Stimulated activated CD8-positive, alpha-beta memory T cell treated with anti-CD3 and anti-CD28 coated beads, Interleukin-15, amount 100 ng/mL, for 1 hour (primary cell): ENCODE data around the gene SNTG2.
"Not testable (repeated sequence)": the region's sequence is repeated elsewhere in the genome, so short reads cannot be mapped to it uniquely, and the experiment has no call there.

Source experiments
- DNase-seq: peaks from one replicate; pipeline ENCODE4 v3.0.0-alpha.2; 2020; ENCODE audit warnings: low read depth

The SNTG2 gene

DNA sequence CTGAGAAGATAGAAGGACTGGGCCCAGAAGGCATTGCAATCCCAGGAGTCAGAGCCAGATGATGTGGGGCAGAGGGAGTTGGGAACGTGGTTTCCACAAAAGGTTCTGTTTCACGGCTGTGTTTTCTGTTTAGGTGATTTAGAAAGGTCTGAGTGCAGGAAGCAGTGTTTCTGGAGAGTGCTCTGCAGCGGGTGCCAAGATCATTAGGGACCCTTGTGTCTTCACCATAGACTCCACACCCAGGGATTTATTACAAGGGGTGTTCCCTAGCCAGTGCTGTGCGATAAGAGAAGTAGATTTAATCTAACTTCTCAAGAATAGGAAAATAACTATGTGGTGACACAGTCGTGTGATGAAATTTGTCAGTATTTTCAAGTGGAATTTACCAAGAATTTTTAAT is 241.5 kb downstream of the SNTG2 start:
- DNase-seq, result no peak

DNA sequence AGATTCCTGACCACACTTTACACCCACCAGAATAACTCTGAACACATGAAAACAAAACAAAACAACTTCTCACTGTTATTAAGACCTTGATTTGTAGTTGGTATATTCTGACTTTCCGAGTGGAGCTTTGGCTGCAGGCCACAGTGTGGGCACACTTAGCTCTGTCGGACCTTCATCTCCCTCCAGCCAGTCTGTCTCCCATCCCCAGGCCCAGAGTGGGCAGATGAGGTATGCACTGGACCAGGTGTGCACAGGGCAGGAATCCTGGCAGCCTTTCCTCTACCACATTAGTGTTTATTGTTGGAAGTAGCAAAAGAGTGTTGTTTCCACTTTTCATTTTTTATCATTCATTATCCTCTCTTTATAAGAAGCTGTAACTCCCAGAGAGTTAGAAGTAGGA is 243.2 kb downstream of the SNTG2 start:
- DNase-seq, result no peak

DNA sequence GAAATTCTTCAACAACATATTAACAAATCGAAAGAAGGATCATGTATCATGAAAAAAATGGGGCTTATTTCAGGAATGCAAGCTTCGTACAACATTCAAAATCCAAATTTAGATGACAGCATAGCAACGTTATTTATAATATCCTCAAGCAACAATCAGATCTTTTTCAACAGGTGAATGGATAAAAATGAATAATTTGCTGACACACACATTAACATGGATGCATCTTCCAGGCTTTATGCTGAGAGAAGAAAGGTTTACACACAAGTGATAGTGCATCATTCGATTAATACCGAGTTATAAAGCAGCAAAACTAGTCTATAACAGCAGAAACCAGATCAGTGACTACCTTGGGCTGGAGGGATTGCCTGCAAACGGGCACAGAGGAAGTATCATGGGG is 253.1 kb downstream of the SNTG2 start:
- no peak for DNase-seq

DNA sequence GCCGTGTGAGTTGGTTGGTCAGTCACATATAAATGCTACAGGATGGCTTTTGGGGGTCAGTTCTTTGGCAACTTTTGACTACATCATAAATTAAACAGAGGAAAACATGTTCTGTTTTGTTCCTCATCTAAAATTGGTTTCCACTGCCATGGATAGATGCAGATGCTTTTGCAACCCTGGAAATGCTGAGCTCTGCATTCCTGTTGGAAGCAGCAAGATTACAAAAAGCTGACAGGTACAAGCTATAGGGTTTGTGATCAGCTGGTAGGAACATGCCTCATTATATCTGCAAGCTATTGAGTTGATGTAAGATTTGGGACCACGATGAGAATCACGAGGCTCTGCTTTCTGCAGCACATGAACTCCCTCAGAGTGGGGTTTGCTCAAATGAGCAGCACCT is 255.2 kb downstream of the SNTG2 start:
- DNase-seq, result no peak

DNA sequence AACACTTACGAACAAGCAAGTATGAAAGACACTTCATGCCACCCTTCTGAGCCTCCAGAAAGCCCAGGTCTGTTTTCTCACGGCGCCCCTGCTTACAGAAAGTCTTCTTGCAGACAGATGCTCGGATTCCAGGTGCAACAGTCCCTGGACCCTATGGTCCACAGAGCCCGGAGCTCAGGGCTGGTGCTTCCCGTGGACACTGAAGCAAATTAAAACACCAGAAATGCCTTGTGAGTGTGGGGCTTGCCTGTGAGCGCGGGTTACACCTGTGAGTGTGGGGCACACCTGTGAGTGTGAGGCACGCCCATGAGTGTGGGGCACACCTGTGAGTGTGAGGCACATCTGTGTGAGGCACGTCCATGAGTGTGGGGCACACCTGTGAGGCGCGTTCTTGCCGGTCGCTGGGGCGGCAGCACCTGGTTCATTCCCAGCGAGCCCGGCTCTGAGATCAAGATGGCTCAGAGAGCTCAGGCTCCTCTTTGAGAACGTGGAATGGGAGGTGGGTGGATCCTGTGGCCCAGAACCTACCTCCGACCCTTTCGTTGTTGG is 257.4 kb downstream of the SNTG2 start:
- no peak for DNase-seq

DNA sequence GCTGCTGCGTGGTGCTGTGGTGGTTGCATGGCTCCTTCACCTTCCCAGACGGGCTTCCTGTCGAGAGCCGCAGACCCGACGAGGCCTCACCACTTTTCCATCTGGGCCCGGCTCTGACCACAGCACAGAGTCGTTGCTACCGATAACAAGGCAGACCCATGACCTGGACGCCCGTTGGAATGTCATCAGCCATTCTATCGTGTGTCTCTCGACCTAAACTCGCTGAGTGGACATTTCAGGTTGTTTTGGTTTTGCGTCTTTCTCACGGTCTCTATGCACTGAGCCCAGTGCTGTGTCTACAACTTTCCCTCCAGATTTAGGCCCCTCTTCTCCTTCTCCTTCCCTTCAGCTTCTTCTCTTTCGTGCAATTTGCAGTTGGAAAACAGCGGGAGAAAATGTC is 257.9 kb downstream of the SNTG2 start:
- no peak for DNase-seq

DNA sequence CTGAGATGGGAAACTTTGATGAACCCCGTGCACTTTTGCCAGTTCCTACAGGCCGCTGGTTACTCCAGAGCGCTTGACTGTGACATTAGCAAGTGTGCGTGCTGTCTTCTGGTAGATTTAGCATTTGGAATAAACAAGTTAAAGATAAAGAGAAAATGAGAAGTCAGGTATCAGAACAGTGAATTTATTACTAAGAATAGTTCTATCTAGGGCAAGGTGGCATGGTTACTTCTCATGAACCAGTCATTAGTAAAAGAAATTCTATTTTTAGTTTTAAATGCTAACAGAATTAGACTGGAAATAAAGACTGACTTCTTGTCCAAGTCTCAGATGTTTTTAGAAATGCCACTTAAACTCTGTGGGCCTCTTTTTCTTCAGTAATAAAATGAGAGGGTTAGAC is 258.6 kb downstream of the SNTG2 start:
- no peak for DNase-seq

DNA sequence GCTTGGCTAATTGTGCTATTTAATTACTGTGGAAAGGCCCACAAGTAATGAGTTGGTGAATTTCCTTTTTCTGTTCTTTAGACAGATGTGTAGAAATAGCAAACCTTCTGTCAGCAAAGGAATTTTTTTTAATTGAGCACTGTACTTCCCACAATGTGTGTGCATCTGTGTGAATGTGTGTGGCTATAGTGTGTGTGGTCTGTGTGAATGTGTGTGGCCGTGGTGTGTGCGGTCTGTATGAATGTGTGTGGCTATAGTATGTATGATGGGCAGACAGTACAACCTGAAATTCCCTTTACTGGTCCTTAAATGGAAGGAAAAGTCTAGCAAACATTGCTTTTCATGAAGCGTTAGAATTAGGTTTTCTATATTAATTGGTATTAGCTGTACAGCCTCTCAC is 259.1 kb downstream of the SNTG2 start:
- DNase-seq, result no peak

DNA sequence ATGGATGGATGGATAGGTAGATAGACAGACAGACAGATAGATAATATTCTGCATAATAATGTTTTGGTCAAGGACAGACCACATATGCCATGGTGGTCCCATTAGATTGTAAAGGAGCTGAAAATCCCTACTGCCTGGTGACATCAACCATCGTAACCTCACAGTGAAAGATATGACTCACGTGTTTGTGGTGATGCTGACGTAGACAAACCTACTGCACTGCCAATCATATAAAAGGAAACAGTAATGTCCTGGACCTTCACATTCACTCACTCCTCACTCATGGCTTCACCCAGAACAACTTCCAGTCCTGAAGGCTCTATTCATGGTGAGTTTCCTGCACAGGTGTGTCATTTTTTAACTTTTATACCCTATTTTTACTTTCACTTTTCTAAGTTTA is 259.7 kb downstream of the SNTG2 start:
- DNase-seq, result no peak

DNA sequence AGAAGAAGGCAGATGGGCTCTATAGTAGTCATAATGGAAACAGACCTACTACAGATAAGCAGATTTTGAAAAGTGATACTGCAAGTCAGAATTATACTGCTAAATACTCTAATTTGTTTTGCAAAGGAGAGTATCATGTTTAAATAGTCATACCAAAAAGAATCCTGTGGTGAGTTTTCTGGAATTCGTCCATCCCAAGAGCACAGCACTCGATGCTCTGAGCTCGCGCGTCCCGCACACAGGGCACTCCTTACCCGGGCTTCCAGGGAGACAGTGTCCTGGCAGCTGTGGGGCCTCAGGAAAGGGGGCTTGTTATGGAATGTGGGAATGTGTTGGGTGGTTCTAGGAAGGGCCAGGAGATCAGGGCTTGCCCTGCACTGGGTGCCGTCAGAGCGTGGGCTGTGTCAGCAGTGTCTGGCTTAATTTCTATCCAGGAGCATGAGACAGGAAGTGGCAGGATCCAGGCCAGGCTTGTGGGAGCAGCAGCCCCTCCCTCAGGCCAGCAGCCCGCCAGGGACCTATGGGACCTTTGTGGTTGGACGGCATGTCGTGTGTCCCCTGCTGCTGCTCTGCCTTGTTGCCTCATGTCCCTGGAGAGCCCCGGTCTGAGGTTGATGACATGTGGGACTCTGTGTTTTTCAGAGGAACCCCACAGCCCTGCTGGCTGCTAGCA is 269.4 kb downstream of the SNTG2 start:
- DNase-seq, result no peak

DNA sequence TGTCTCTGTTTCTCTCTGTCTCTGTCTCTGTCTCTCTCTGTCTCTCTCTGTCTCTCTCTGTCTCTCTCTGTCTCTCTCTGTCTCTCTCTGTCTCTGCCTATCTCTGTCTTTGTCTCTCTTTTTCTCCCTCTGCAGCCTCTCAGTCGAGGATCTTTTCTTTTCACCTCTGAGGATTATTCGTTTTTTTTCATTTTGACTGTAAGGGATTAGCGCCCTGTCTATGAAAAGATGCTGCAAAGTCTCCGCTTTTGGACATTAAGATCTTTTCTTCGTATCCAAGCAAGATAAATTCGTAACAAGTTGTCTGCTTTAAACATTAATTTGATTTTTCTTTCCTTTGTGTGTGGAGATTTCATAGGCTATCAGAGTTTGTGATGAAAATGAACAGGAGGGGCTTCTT is 271.4 kb downstream of the SNTG2 start:
- no peak for DNase-seq

DNA sequence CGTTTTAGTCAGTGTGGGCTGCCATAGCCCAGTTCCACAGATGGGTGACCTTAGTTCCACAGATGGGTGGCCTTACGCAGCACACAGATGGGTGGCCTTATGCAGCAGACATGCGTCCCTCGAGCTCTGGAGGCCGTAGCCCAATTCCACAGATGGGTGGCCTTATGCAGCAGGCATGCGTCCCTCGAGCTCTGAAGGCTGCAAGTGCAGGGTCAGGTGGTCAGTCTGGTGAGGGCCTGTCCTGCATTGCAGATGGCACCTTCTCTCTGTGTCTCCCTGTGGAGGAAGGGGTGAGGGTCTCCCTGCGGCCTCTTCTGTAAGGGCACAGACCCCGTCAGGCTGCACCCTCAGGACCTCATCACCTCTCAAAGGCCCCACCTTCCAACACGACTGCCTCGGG is 273.1 kb downstream of the SNTG2 start:
- no peak for DNase-seq

DNA sequence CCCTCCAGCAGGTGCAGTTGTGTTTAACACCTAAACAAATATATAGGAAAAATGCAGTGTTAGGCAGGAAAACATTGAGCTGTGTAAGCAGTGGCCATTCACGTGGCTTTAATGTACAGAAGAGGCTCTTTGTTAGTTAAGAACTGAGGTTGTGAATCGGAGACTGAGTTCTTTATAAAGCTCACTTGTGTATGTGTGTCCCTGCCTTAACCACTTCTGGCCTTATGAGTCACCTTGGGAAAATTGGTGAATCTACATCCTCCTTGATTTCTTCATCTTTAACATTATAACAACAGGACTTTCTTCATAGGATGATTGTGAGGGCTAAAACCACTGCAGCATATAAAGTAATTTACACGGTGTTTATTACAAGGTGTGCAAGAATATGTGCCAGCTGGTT is 274.3 kb downstream of the SNTG2 start:
- DNase-seq, result no peak

DNA sequence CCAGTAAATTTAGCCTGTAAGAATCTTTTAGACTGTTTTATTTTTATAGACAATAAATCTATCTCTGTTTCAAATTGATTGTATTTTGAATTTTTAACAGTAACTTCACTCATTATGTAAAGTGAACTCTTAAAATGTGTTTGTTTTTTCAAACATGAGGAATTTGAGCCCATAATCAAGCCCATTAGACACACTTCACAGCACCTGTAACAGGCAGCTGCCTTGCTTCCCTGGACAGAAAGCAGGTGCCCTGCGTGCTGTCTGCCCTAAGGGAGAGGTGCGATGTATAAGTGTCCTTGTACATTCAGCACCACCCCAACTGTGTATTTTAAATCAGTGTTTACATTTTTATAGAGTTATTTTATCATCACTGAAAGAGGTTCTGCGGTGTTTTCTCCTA is 276.1 kb downstream of the SNTG2 start:
- DNase-seq, result no peak

DNA sequence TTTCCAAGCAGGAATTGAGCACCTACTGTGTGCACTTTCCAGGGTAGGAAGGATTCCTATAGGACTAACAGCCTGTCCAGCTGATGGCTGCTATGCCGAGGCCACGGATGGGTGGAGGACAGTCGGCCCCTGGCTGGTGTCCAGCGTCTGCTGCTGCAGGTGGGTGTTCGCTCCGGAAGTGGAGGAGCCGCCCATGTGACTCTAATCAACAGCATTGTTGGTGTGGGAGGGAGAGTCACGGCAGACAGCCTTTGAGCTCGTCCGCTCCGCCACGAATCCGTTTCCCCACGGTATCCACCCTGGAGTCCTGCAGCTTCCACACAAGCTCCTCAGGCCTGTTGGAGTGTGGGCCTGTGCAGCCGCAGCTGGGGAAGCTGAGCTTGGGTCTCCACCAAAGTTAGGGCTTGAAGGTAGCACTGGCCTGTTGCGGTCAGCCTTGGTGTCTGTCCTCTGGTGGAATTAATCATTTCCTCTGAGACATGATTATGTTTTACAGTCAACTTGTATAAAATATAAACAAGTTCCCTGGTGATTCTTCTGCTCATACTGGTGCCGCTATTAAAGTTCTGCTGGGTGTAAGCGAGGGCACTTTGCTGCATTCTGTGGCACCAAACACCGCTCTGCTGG is 276.7 kb downstream of the SNTG2 start:
- no peak for DNase-seq

DNA sequence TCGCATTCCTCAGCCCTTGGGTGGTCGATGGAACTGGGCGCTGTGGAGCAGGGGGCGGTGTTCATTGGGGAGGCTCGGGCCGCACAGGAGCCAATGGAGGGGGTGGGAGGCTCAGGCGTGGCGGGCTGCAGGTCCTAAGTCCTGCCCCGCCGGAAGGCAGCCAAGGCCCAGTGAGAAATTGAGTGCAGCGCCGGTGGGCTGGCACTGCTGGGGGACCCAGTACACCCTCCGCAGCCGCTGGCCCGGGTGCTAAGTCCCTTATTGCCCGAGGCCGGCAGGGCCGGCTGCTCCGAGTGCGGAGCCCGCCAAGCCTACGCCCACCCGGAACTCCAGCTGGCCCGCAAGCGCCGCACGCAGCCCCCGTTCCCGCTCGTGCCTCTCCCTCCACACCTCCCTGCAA is 278.9 kb downstream of the SNTG2 start:
- DNase-seq, result not testable (repeated sequence)

DNA sequence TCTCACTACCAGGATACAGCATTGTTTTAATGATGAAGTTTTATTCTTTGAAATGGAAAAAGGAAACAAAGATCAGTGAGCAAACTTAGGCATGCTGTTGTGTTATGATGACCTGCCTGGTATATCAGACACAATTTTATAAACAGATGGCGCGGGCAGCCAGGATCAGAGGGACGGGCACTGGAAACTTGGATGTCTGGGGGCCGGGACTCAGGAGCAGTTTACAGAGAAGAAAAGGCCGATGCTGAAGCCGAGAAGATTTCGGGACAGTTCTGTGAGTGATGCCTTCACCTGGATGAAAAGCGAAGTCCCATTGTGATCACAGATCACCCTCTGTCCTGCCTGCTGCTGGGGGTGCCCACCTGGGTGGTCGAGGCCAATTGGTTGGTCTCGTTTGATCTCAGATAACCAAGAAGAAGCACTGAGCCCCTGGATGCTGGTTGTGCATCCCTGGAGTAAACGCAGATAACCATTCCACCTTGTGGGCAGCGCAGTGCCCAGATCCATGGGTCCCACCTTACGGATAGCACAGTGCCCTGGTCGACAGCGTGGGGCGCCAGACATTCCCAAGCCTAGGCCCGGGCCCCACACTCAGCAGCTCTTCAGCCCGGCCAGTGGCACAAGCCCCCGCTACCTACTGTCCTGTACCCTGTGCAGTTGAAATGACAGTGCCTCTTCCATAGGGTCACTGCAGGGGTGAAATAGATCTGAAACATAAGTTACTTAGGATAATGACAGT is 279.7 kb downstream of the SNTG2 start:
- no peak for DNase-seq

DNA sequence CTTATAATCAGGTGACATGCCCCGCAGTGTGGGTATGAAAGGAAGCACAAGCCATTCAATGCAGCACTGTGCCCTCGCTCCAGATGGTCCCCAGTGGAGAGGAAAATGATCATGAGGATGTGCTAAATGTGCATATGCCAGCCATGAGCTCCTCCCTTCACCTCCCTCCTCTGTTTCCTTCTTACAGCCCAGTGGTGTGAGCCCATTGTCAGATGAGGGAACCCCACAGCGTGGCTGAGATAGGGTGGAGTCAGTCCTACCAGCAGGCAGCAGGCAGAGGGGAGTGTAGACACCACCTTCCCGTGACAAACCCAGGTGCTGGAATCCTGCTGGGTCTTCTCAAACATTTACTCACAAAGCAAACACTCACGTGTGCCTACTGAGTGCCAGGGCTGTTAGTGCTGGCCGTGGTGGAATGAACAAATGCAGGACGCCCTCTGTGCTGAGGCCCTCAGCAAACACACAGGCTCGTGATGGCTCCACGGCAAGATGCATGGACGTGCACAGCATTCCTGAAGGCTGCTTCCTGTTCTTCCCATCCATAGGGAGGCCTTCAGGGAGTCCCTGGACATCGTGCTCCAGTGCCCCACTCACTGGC is 280.9 kb downstream of the SNTG2 start:
- no peak for DNase-seq

DNA sequence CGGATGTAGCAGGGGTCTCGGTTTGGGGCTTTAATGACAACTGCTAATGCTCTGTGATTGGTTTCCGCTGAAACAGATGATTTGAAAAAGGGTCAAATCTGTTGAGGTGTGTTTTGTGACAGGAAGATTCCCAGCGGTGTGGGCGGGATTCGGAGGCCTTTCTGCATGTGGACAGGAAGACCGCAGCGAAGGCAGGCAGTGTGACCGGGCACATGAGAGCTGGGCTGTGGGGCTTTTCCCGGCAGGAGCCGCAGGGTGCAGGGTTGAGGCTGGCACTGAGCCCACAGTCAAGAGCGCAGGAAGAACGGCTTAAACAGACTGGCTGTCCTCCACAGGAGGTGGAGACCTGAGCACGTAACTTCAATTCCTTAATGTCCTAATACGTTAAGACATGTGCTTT is 282.6 kb downstream of the SNTG2 start:
- DNase-seq, result no peak

DNA sequence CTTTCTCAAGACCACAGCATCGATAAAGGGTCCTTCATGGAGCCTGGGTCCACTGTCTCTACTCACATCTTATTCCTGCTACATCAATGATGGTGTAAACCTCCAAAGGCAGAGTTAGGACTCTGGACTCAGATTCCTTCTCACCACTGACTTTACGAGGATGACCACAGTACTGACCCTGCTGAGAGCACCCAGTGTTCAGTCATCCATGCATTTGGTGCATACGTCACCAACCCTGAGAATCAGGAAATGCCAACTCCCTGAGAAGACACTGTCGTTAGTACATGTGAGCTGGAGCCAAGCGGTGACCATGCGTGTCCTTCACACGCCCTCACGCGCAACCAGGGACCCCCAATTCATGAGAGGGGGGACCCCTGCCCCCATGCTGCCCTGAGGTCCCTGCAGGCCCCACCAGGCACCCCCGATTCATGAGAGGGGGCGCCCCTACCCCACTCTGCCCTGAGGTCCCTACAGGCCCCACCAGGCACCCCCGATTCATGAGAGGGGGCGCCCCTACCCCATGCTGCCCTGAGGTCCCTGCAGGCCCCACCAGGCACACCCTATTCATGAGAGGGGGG is 284.2 kb downstream of the SNTG2 start:
- no peak for DNase-seq

DNA sequence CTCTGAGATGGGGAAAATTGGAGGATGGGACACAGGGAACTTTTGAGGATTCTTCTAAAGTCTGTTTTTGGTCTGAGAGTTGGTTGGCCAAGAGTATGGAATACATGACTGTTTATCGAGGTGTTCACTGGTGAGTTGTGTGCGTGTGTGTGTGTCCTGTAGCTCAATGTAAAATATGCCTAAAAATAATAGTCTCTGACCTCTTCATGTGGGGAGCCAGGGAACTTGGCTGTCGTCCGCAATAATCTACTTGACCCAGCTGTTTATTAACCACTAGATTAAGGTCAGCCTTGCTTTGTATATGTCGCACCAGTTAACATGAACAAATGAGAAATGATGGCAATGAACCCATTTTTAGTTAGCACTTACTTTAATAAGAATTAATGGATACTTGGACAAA is 285.2 kb downstream of the SNTG2 start:
- no peak for DNase-seq

DNA sequence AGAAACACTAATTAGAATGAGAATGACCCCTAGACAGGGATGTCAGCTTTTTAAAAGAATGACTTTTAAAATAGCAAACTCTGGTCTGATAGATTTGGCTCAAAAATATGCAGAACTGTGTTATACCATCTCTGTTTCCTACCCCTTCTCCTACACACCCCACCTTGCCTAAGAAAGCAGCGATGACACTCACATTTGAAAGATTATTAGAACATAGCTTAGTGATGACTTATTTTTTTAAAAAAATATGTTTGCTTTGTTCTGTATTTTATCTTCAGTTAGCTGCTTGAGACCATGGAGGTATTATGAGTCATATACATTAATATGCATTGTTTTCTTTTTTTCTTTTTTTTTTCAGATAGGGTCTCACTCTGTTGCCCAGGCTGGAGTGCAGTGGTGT is 286.0 kb downstream of the SNTG2 start:
- DNase-seq, result no peak

DNA sequence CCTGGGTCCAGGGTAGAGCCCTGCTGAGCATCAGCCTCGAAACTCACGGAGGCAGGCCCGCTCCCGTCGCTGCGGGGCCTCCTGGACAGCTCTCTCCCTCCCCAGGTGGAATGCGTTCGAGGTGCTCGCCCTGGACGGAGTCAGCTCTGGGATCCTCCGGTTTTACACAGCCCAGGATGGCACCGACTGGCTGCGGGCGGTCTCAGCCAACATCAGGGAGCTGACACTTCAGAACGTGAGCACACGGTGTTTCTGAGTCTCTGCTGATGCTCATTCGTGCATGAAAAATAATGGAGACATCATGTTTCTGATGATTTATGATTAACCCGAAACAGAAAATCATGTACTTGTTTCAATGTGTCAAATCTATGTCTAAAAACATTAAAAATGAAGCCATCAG is 287.1 kb downstream of the SNTG2 start:
- no peak for DNase-seq
